Pancreas (tissue), 10 donors: ENCODE data around the gene RBM38. TPM values are rescaled to one million over a fixed set of nuclear protein-coding genes. Genes with fewer than 3 reads are reported as not detected.

Experiments used
- ATAC-seq, 4 donors: fragments of 200-7000 bp; cut with Tn5 transposase; one replicate each; pipeline versions ENCODE4 v1.8.0 to v1.9.1; 2020; ENCODE audit warnings: mild to moderate bottlenecking in 4 of 4, moderate library complexity in 4 of 4
- DNase-seq, 6 donors: peaks; one replicate each; pipeline ENCODE4 v3.0.0-alpha.2; 2020
- FAIRE-seq: peaks from 2 replicates; lab custom pipeline; 2012; peaks lifted over from hg19 to GRCh38; lab: Jason Lieb, UNC
- H3K27ac ChIP-seq, 4 donors: fragments of 200-600 bp; sonication (generic); 1 replicate in 3 of 4; 2 replicates in 1 of 4; pipeline versions ENCODE4 v1.5.0 to v1.8.0; 2020
- H3K27me3 ChIP-seq, 4 donors: fragments of 200-600 bp; one replicate each; pipeline ENCODE4 v1.8.0; 2021
- H3K36me3 ChIP-seq, 3 donors: fragments of 200-600 bp; sonication (generic) in 1 of 3; one replicate each; pipeline versions ENCODE4 v1.5.0 to v1.8.0; 2020 to 2021
- H3K4me1 ChIP-seq, 3 donors: fragments of 200-600 bp; one replicate each; pipeline ENCODE4 v1.8.0; 2021
- H3K4me3 ChIP-seq, 4 donors: fragments of 200-600 bp; sonication (generic) in 2 of 4; one replicate each; pipeline versions ENCODE4 v1.5.0 to v1.8.0; 2020 to 2021
- H3K9me3 ChIP-seq, 4 donors: fragments of 200-600 bp; one replicate each; pipeline ENCODE4 v1.8.0; 2021
- CTCF ChIP-seq, 4 donors: fragments of 200-600 bp; sonication (generic) in 3 of 4; IDR thresholded peaks; one replicate each; pipeline versions ENCODE4 v1.5.0 to v1.8.0; 2021; ENCODE audit warnings: antibody characterized with exemption in 4 of 4
- WGBS, 2 donors: extraction: QIAGEN DNeasy Blood & Tissue Kit; methylation state at CpG; one replicate each; pipeline ENCODE4 v1.1.7; 2013; 5-methylcytosine and 5-hydroxymethylcytosine counted together
- intact Hi-C, 3 donors: fragments of 100-400 bp; cut with DNase I; formaldehyde crosslinking; loops; one replicate each; pipeline versions ENCODE4 v1.11.1 to v1.14.2; 2022
- polyA plus RNA-seq, 2 donors: library from polyadenylated mRNA; stranded (reverse); fragments of 200-250 nt; gene quantifications; one replicate each; pipeline ENCODE4 v1.2.3, GENCODE V29; 2013
- total RNA-seq, 6 donors: library from RNA; stranded (reverse); fragmentation: NEBNext Ultra II Directional in 4 of 6; extraction: Animal tissue kit (Norgen Biotek cat#: 25700) in 4 of 6; gene quantifications; one replicate each; pipeline versions ENCODE4 v1.2.1 to v1.2.4, GENCODE V29; 2021 to 2023
- donor health status: healthy with polysubstance abuse.
- donor health status: DM: no; HTN: no; CAD: no; lungs with moderate emphysema.
- donor health status: DM: no; HTN: no; CAD: no.
- donor health status: control.
- donor health status: control.
- donor health status: Bipolar disorder and iron deficiency.
- donor health status: DM: yes; HTN: yes; CAD: no.
- donor health status: DM: no; HTN: no; CAD: no.
- donor health status: DM: no; HTN: no; CAD: no.
- donor health status: DM: yes; HTN: yes; CAD: no.

Gene RBM38
- total and polyA plus RNA-seq, 8 donors: 3.9 to 13.1 (median 6.2) TPM

GRCh38 chr20:57437267-57437666 lies 46.1 kb downstream of the RBM38 start:
- DNase-seq (peak in 1 of 6 donors; percentile 34), FAIRE-seq (no peak), ATAC-seq (no peak)
- TF ChIP-seq CTCF (IDR thresholded peaks at IDR 0.05): no peak
- intact Hi-C loops: no loop called here
- Histone ChIP-seq H3K4me3 (no peak overlapping the region), H3K4me1 (peaks cover 25 to 27% (median 26%) of the 10 kb centered on the region in 3 donors), H3K27me3 (no peaks in the 10 kb centered on the region), H3K36me3 (no peaks in the 10 kb centered on the region), H3K27ac (peak overlapping the region in 1 of 4 donors; percentile 81), H3K9me3 (no peaks in the 10 kb centered on the region)
- WGBS, 2 donors: 90 to 93% methylated on average over 9 of the region's 9 CpGs

- H3K27ac ChIP-seq: no peak overlapping the region
- H3K4me3 ChIP-seq: no peak overlapping the region
- intact Hi-C loops: no loop called here
- peaks cover 25 to 31% (median 26%) of the 10 kb centered on the region in 3 donors for H3K4me1 ChIP-seq
- no peaks in the 10 kb centered on the region for H3K27me3 ChIP-seq
- 88 to 93% methylated on average over 18 of the region's 18 CpGs for whole genome bisulfite sequencing, 2 donors
- H3K36me3 ChIP-seq: no peaks in the 10 kb centered on the region
- no peak for FAIRE-seq
- ATAC-seq: no peak
- DNase-seq: peak in 1 of 6 donors; percentile 31
- no peak for TF ChIP-seq CTCF (IDR thresholded peaks at IDR 0.05)
- no peaks in the 10 kb centered on the region for H3K9me3 ChIP-seq
Observed at GRCh38 chr20:57437672-57438330, 46.6 kb downstream of the RBM38 start.

DNA sequence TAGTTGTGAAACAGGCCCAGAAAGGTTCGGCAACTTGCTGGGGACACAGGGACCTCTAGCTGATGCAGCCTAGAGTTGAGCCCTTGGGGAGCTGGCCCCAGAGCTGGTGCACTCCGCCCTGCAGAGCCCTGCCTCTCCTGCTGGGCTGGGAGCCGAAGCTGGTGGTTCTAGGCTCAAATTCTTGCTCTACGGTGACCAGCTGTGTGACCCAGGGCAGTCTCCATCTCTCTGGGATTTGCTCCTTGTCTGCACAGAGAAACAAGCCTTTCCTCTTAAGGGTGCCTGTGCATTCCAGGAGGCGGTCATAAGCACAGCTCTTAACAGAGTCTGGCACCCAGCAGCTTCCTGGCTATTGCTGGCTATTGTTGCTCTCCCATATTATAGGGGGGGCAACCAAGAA lies 47.4 kb downstream of the RBM38 start:
- ATAC-seq: no peak
- 53 to 60% methylated on average over 5 of the region's 5 CpGs for WGBS, 2 donors
- no peak for TF ChIP-seq CTCF (IDR thresholded peaks at IDR 0.05)
- Histone ChIP-seq H3K9me3 (no peaks in the 10 kb centered on the region), H3K27ac (peak overlapping the region in 1 of 4 donors; percentile 12), H3K4me1 (peaks cover 25 to 31% (median 26%) of the 10 kb centered on the region in 3 donors), H3K27me3 (no peaks in the 10 kb centered on the region), H3K36me3 (no peaks in the 10 kb centered on the region), H3K4me3 (no peak overlapping the region)
- intact Hi-C loops: no loop called here
- DNase-seq: peak in 1 of 6 donors; percentile 36
- FAIRE-seq: no peak

DNA sequence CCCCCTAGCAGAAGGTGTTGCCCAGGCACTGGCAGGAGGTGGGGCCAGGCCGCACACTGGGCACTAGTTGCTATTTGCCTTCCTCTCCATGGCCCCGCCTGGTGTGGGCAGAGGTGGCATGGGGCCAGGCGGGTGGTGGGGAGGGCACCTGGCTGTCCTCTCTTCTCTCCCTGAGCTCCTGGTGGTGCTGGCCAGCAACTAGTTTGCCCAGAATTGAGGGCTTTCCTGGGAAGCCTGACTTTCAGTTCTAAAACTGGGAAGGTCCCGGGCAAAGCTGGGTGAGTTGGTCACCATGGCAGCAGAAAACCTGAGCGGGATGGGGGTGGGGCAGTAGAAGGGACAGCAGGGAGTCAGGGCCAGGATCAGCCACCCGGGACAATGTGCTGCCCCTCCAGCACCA lies 48.2 kb downstream of the RBM38 start:
- H3K4me3 ChIP-seq: no peak overlapping the region
- peak overlapping the region; percentile 73 to 81 (median 79) for H3K27ac ChIP-seq
- FAIRE-seq: no peak

More for the DNA sequence above, 48.2 kb downstream of the RBM38 start:
- DNase-seq (peak; percentile 86 to 98 (median 94)), ATAC-seq (peak; percentile 71 to 82 (median 80))
- H3K4me1 ChIP-seq: peaks cover 25 to 31% (median 26%) of the 10 kb centered on the region in 3 donors
- TF ChIP-seq CTCF (IDR thresholded peaks at IDR 0.05): no peak
- H3K27me3 ChIP-seq: no peaks in the 10 kb centered on the region
- intact Hi-C loops: no loop called here
- H3K36me3 ChIP-seq: no peaks in the 10 kb centered on the region
- H3K9me3 ChIP-seq: no peaks in the 10 kb centered on the region
- 15% methylated on average over 6 of the region's 6 CpGs for WGBS, 2 donors
